ENCODE measurements around the gene PLEKHM3.
A peak's percentile ranks its signal among the peaks of the same experiment; 100 is the strongest.

The PLEKHM3 gene

DNA sequence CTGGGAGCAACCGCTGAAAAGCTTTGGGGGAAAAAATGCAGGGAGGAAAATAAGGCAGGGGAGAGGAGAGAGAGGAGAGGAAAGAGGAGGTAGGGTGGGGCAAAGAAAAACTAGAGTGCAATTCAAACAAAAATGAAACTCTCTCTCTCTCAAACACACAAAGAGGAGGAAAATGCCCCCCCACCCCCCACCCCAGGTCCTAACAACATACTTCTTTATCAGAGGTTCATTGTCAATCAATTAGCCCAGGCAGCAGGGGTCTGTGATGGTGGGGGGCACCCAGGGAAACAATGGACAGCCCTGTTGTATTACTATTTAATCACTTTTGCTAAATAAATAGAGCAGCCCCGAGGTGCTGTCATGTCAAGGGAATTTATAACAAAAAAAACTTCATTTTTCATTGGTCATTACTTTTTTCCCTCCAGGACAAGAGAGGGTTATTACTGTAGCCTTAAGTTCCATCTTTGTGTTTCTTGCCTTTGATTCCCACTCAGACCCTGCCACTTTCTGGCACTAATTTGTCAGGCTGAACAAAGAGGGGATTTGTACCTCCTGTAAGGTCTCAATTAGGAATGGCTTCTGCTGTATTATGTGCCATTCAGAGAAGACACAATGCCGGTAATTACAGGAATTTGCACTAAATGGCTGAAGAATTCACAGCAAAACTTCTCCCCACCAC lies 55.0 kb downstream of the PLEKHM3 start:
- H3K36me3 ChIP-seq (ENCODE audit: control insufficient read depth in 2 of 2, insufficient read depth in 2 of 2, low read length in 2 of 2): no peaks in the 10 kb centered on the region
- H3K9ac ChIP-seq (ENCODE audit: low read length in 2 of 2): peak overlapping the region in 1 of 2 donors; percentile 20
- H3K27ac ChIP-seq (ENCODE audit: low read length): no peak overlapping the region
- H3K4me3 ChIP-seq (ENCODE audit: low read length in 2 of 2): no peak overlapping the region
- H3K9me3 ChIP-seq (ENCODE audit: control insufficient read depth in 2 of 2, low read length in 2 of 2): no peaks in the 10 kb centered on the region
- no peaks in the 10 kb centered on the region for H3K4me1 ChIP-seq (ENCODE audit: control insufficient read depth, insufficient read depth, low read length)
- no peaks in the 10 kb centered on the region for H3K27me3 ChIP-seq (ENCODE audit: control insufficient read depth in 1 of 2, insufficient read depth in 2 of 2, low read length in 2 of 2)

DNA sequence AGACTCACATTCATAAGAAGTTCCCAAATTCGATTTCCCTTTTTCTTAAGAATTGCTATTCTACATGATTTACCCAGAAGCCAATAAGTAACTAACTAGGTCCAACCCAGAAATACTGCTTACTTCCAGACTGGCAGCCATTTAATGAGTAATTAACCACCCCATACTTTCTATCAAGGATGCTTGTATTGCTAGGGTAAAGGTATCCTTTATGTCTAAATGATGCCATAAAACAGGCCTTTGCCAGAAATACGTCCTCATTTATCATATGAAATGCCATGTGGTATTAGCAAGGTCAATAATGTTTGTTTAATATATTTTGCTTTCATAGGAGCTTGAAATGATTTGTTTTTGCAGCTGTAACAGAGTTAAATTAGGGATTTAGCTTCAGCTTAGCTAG lies 56.1 kb downstream of the PLEKHM3 start:
- H3K9ac ChIP-seq (ENCODE audit: low read length in 2 of 2): no peak overlapping the region
- no peak overlapping the region for H3K27ac ChIP-seq (ENCODE audit: low read length)
- H3K4me1 ChIP-seq (ENCODE audit: control insufficient read depth, insufficient read depth, low read length): no peaks in the 10 kb centered on the region
- H3K36me3 ChIP-seq (ENCODE audit: control insufficient read depth in 2 of 2, insufficient read depth in 2 of 2, low read length in 2 of 2): no peaks in the 10 kb centered on the region
- no peaks in the 10 kb centered on the region for H3K27me3 ChIP-seq (ENCODE audit: control insufficient read depth in 1 of 2, insufficient read depth in 2 of 2, low read length in 2 of 2)
- no peak overlapping the region for H3K4me3 ChIP-seq (ENCODE audit: low read length in 2 of 2)
- no peaks in the 10 kb centered on the region for H3K9me3 ChIP-seq (ENCODE audit: control insufficient read depth in 2 of 2, low read length in 2 of 2)

DNA sequence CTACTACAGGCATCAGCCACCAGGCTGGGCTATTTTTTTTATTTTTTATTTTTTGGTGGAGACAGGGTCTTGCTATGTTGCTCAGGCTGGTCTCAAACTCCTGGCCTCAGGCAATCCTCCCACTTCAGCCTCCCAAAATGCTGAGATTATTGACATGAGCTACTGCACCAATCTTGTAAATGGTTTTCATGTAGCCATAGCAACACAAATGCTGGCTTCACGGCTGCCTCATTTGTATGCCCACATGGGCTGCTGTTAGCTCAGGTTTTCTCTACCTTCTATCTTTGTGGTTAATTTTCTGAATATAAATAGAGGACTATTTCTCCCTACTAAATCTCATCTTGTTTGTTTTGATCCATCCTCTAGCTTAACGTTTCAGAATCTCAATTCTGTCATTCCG lies 58.2 kb downstream of the PLEKHM3 start:
- H3K27me3 ChIP-seq (ENCODE audit: control insufficient read depth in 1 of 2, insufficient read depth in 2 of 2, low read length in 2 of 2): no peaks in the 10 kb centered on the region
- no peak overlapping the region for H3K9ac ChIP-seq (ENCODE audit: low read length in 2 of 2)
- no peak overlapping the region for H3K4me3 ChIP-seq (ENCODE audit: low read length in 2 of 2)
- H3K36me3 ChIP-seq (ENCODE audit: control insufficient read depth in 2 of 2, insufficient read depth in 2 of 2, low read length in 2 of 2): no peaks in the 10 kb centered on the region
- H3K27ac ChIP-seq (ENCODE audit: low read length): no peak overlapping the region
- H3K9me3 ChIP-seq (ENCODE audit: control insufficient read depth in 2 of 2, low read length in 2 of 2): no peaks in the 10 kb centered on the region
- H3K4me1 ChIP-seq (ENCODE audit: control insufficient read depth, insufficient read depth, low read length): no peaks in the 10 kb centered on the region

DNA sequence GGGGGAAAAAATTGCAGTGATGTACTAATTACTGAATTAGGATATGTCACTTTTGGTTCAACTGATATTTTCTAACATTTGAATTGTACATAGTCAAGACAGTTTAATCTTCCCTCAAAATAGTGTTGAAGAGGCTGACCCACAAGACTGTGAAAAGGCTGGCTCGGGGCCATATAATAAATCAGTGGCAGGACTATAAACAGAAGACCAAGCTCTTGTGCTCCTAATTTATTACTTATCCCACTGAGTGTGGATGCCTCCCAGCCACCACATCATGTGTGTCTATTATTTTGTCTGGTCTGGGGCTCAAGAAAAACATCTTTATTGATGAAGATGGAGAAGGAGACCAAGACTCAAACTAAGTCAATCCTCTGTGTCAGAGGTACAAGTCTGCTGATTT lies 64.4 kb downstream of the PLEKHM3 start:
- H3K9ac ChIP-seq (ENCODE audit: low read length in 2 of 2): no peak overlapping the region
- no peak overlapping the region for H3K4me3 ChIP-seq (ENCODE audit: low read length in 2 of 2)
- H3K9me3 ChIP-seq (ENCODE audit: control insufficient read depth in 2 of 2, low read length in 2 of 2): no peaks in the 10 kb centered on the region
- H3K36me3 ChIP-seq (ENCODE audit: control insufficient read depth in 2 of 2, insufficient read depth in 2 of 2, low read length in 2 of 2): no peaks in the 10 kb centered on the region
- H3K4me1 ChIP-seq (ENCODE audit: control insufficient read depth, insufficient read depth, low read length): peaks cover 3% of the 10 kb centered on the region
- no peak overlapping the region for H3K27ac ChIP-seq (ENCODE audit: low read length)
- H3K27me3 ChIP-seq (ENCODE audit: control insufficient read depth in 1 of 2, insufficient read depth in 2 of 2, low read length in 2 of 2): no peaks in the 10 kb centered on the region

DNA sequence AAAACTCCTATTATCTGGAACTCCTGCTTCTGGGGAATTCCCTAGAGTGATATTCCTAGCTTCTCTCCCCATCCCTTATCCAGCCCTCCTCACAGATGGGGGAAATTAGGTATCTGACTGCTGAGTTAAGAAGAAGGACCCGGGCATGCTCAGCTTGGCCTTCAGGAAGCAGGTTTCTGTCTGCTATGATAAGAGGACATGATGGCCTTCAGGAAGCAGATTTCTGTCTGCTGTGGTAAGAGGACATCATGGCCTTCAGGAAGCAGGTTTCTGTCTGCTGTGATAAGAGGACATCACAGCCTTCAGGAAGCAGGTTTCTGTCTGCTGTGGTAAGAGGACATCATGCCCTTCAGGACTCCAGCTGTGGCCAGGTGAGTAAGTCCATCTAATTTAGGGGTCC lies 65.2 kb downstream of the PLEKHM3 start:
- no peak overlapping the region for H3K9ac ChIP-seq (ENCODE audit: low read length in 2 of 2)
- no peaks in the 10 kb centered on the region for H3K9me3 ChIP-seq (ENCODE audit: control insufficient read depth in 2 of 2, low read length in 2 of 2)
- H3K27me3 ChIP-seq (ENCODE audit: control insufficient read depth in 1 of 2, insufficient read depth in 2 of 2, low read length in 2 of 2): no peaks in the 10 kb centered on the region
- peaks cover 3% of the 10 kb centered on the region for H3K4me1 ChIP-seq (ENCODE audit: control insufficient read depth, insufficient read depth, low read length)
- no peaks in the 10 kb centered on the region for H3K36me3 ChIP-seq (ENCODE audit: control insufficient read depth in 2 of 2, insufficient read depth in 2 of 2, low read length in 2 of 2)
- no peak overlapping the region for H3K4me3 ChIP-seq (ENCODE audit: low read length in 2 of 2)
- H3K27ac ChIP-seq (ENCODE audit: low read length): no peak overlapping the region

DNA sequence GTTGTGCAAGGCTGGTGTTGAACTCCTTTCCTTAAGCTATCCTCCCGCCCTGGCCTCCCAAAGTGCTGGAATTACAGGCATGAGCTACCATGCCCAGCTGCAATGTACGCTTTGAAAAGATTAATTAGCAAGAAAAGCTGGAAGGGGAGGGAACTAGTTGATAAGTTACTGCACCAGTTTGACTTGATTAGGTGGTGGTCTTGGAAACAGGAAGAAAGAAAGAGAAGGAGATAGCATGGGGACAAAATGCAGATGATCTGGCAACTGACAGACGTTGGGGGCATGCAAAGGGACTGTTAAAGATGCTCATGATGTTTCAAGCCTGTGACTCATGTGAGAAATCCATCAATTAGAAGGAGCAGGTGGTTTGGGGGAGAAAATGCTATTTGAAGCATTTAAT lies 68.6 kb downstream of the PLEKHM3 start:
- Histone ChIP-seq H3K9me3 (ENCODE audit: control insufficient read depth in 2 of 2, low read length in 2 of 2) (no peaks in the 10 kb centered on the region), H3K36me3 (ENCODE audit: control insufficient read depth in 2 of 2, insufficient read depth in 2 of 2, low read length in 2 of 2) (no peaks in the 10 kb centered on the region), H3K4me1 (ENCODE audit: control insufficient read depth, insufficient read depth, low read length) (peaks cover 3% of the 10 kb centered on the region), H3K9ac (ENCODE audit: low read length in 2 of 2) (no peak overlapping the region), H3K4me3 (ENCODE audit: low read length in 2 of 2) (no peak overlapping the region), H3K27ac (ENCODE audit: low read length) (no peak overlapping the region), H3K27me3 (ENCODE audit: control insufficient read depth in 1 of 2, insufficient read depth in 2 of 2, low read length in 2 of 2) (no peaks in the 10 kb centered on the region)

DNA sequence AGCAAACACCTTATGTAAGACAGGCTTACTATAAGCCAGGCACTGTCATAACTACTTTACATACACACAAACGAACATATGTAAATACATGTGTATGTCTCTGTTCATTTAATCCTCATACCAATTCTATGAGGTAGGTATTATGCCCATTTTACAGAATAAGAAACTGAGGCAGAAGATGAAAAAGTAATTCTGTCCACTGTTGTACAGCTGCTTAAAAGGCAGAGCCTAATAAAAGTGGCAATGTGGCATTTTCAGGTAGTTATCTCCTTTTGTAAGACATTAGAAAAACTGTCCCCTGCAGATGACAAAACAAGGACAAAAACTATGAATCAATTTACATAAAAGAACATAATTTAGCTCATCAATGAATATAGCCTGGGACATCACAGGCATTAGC lies 69.9 kb downstream of the PLEKHM3 start:
- Histone ChIP-seq H3K36me3 (ENCODE audit: control insufficient read depth in 2 of 2, insufficient read depth in 2 of 2, low read length in 2 of 2) (no peaks in the 10 kb centered on the region), H3K4me1 (ENCODE audit: control insufficient read depth, insufficient read depth, low read length) (no peaks in the 10 kb centered on the region), H3K27ac (ENCODE audit: low read length) (no peak overlapping the region), H3K4me3 (ENCODE audit: low read length in 2 of 2) (no peak overlapping the region), H3K9ac (ENCODE audit: low read length in 2 of 2) (no peak overlapping the region), H3K27me3 (ENCODE audit: control insufficient read depth in 1 of 2, insufficient read depth in 2 of 2, low read length in 2 of 2) (no peaks in the 10 kb centered on the region), H3K9me3 (ENCODE audit: control insufficient read depth in 2 of 2, low read length in 2 of 2) (no peaks in the 10 kb centered on the region)

DNA sequence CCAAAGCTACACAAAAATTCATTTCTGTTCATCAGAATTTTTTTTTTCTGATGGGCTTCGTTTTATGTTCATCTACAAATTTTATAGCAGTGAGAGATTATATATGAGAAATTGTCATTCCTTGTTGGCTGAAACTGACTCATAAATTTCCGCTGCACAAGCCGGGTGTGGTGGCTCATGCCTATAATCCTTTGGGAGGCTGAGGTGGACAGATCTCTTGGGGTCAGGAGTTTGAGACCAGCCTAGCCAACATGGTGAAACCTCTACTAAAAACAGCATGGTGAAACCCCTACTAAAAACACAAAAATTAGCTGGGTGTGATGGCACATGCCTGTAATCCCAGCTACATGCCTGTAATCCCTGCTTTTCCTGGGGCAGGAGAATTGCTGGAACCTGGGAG lies 72.0 kb downstream of the PLEKHM3 start:
- Histone ChIP-seq H3K27ac (ENCODE audit: low read length) (no peak overlapping the region), H3K9me3 (ENCODE audit: control insufficient read depth in 2 of 2, low read length in 2 of 2) (no peaks in the 10 kb centered on the region), H3K9ac (ENCODE audit: low read length in 2 of 2) (no peak overlapping the region), H3K4me1 (ENCODE audit: control insufficient read depth, insufficient read depth, low read length) (no peaks in the 10 kb centered on the region), H3K4me3 (ENCODE audit: low read length in 2 of 2) (no peak overlapping the region), H3K36me3 (ENCODE audit: control insufficient read depth in 2 of 2, insufficient read depth in 2 of 2, low read length in 2 of 2) (no peaks in the 10 kb centered on the region), H3K27me3 (ENCODE audit: control insufficient read depth in 1 of 2, insufficient read depth in 2 of 2, low read length in 2 of 2) (no peaks in the 10 kb centered on the region)

DNA sequence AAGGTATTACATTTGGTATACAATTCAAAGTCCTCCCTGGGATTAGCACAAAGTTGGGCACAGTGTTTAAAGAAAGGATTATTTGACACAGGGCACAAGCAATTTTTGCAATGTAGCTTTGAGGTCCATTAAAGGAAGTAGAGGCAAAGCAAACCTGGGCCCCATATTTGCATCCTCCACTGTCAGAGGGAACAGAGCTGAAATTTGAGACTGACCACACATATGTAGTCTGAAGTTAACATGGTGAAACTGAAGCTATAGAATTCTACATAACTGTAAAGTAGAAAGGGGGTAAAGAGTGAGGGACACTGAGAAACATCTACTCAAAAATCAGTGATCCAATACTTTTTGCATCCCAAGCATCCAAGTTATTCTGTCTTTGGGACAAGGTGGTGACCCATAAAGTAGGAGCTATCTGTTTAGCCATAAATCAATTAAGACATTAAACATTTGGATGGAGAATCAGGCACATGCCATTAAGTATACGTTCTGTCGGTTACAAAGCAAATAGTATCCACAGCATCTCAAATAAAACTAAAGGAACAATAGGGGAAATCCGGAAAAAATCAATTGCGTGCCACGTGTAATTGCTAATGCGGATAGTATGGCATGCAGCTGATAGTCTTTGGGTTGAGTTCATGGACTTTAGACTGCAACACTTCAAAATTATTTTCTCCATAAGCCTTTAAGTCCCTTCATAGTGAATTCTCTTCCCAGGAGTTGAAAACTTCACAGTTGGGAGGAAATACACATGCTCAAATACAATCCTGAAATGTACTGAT lies 72.6 kb downstream of the PLEKHM3 start:
- Histone ChIP-seq H3K4me3 (ENCODE audit: low read length in 2 of 2) (no peak overlapping the region), H3K27ac (ENCODE audit: low read length) (no peak overlapping the region), H3K4me1 (ENCODE audit: control insufficient read depth, insufficient read depth, low read length) (no peaks in the 10 kb centered on the region), H3K36me3 (ENCODE audit: control insufficient read depth in 2 of 2, insufficient read depth in 2 of 2, low read length in 2 of 2) (no peaks in the 10 kb centered on the region), H3K9me3 (ENCODE audit: control insufficient read depth in 2 of 2, low read length in 2 of 2) (no peaks in the 10 kb centered on the region), H3K9ac (ENCODE audit: low read length in 2 of 2) (no peak overlapping the region), H3K27me3 (ENCODE audit: control insufficient read depth in 1 of 2, insufficient read depth in 2 of 2, low read length in 2 of 2) (no peaks in the 10 kb centered on the region)

DNA sequence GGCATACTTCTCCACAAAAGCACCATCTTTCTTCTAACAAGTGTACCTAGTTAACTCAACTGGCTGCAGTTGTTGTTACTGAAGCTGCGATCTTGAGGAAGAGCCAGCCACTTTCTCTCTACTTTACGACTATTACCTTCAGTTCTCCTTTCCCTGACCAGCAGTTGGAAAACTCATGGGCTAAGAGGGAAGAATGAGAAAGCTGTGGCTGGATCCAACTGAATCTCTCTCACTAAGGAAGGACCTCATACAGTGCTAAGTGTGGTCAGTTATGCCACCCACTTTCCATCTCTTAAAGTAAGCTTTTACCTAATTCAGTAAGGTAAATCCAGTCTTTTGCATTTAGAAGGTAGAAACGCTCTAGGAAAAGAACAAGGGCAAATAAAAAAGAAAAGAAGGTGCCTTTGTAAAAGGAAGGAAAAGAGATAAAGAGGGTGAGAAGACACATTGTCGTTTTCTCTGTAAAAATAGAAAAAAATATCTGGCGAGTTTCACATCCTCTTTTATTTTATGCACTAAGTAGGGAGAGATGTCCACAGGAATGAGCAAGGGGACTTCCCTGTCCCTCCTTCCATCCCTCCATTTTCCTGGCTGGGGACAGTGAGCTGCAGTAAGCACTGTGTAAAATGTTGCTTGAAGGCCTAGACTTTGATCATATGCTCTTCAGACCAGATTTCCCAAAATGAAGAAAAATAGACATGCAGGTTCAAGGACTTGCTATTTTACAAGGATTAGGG lies 73.4 kb downstream of the PLEKHM3 start:
- no peak overlapping the region for H3K9ac ChIP-seq (ENCODE audit: low read length in 2 of 2)
- H3K27me3 ChIP-seq (ENCODE audit: control insufficient read depth in 1 of 2, insufficient read depth in 2 of 2, low read length in 2 of 2): no peaks in the 10 kb centered on the region
- H3K4me1 ChIP-seq (ENCODE audit: control insufficient read depth, insufficient read depth, low read length): no peaks in the 10 kb centered on the region
- no peaks in the 10 kb centered on the region for H3K9me3 ChIP-seq (ENCODE audit: control insufficient read depth in 2 of 2, low read length in 2 of 2)
- H3K4me3 ChIP-seq (ENCODE audit: low read length in 2 of 2): no peak overlapping the region
- no peak overlapping the region for H3K27ac ChIP-seq (ENCODE audit: low read length)
- no peaks in the 10 kb centered on the region for H3K36me3 ChIP-seq (ENCODE audit: control insufficient read depth in 2 of 2, insufficient read depth in 2 of 2, low read length in 2 of 2)

DNA sequence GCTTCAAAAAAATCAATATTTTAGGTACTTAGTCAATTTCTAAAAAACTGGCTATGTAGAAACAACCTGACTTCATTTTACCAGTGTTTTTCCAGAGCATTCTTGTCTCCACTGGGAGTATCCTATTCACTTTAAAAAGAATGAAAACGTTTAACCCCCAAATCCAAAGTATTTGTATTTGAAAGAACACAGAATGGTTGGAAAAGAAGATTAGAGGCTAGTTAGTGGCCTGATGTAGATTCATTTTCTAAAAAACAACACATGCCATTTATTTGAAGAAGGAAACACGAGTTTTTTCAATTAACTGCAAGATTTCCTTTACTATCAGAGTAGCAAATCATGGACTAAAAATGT lies 74.6 kb downstream of the PLEKHM3 start:
- H3K4me3 ChIP-seq (ENCODE audit: low read length in 2 of 2): no peak overlapping the region
- H3K9me3 ChIP-seq (ENCODE audit: control insufficient read depth in 2 of 2, low read length in 2 of 2): no peaks in the 10 kb centered on the region
- H3K36me3 ChIP-seq (ENCODE audit: control insufficient read depth in 2 of 2, insufficient read depth in 2 of 2, low read length in 2 of 2): no peaks in the 10 kb centered on the region
- no peaks in the 10 kb centered on the region for H3K4me1 ChIP-seq (ENCODE audit: control insufficient read depth, insufficient read depth, low read length)
- no peak overlapping the region for H3K9ac ChIP-seq (ENCODE audit: low read length in 2 of 2)
- no peak overlapping the region for H3K27ac ChIP-seq (ENCODE audit: low read length)
- H3K27me3 ChIP-seq (ENCODE audit: control insufficient read depth in 1 of 2, insufficient read depth in 2 of 2, low read length in 2 of 2): no peaks in the 10 kb centered on the region
